HG03097 (cell line): ENCODE results near the gene BUD23.
"Not testable (repeated sequence)": the region's sequence is repeated elsewhere in the genome, so short reads cannot be mapped to it uniquely, and the experiment has no call there.

Source experiments
- ATAC-seq: cut with Tn5 transposase; IDR thresholded peaks from one replicate; pipeline ENCODE4 v1.9.1; 2021; ENCODE audit not compliant: unreplicated experiment, low FRiP score

BUD23 gene

GRCh38 chr7:73683056-73683787 is at the start of gene BUD23, which contains the start of gene DNAJC30:
BUD23 (plus strand) TSS chr7:73683597; CDS start chr7:73683626, 29 bp downstream.
DNAJC30 (minus strand) TSS chr7:73683453; CDS start chr7:73683423, 30 bp downstream.
- ATAC-seq: peak; percentile 85

GRCh38 chr7:73633844-73634243 is 49.6 kb upstream of the BUD23 start:
- ATAC-seq: no peak

GRCh38 chr7:73635428-73636200 is 47.8 kb upstream of the BUD23 start:
- ATAC-seq: no peak

- no peak for ATAC-seq
Observed at GRCh38 chr7:73638911-73639310, 44.5 kb upstream of the BUD23 start.

- ATAC-seq: no peak
Observed at GRCh38 chr7:73642834-73643233, 40.6 kb upstream of the BUD23 start.

GRCh38 chr7:73644688-73645286 is 38.6 kb upstream of the BUD23 start:
- no peak for ATAC-seq

GRCh38 chr7:73645643-73646174 is 37.7 kb upstream of the BUD23 start:
- no peak for ATAC-seq

- no peak for ATAC-seq
Observed at GRCh38 chr7:73646785-73647724, 36.3 kb upstream of the BUD23 start.

GRCh38 chr7:73647725-73648592 is 35.4 kb upstream of the BUD23 start:
- ATAC-seq: no peak

GRCh38 chr7:73648593-73649332 is 34.6 kb upstream of the BUD23 start:
- no peak for ATAC-seq

- no peak for ATAC-seq
Observed at GRCh38 chr7:73649576-73649975, 33.8 kb upstream of the BUD23 start.

GRCh38 chr7:73650524-73650923 is 32.9 kb upstream of the BUD23 start:
- ATAC-seq: no peak

- ATAC-seq: no peak
Observed at GRCh38 chr7:73652541-73652949, 30.9 kb upstream of the BUD23 start.

- ATAC-seq: not testable (repeated sequence)
Observed at GRCh38 chr7:73655309-73655708, 28.1 kb upstream of the BUD23 start.

- ATAC-seq: no peak
Observed at GRCh38 chr7:73659983-73660382, 23.4 kb upstream of the BUD23 start.

GRCh38 chr7:73660594-73660993 is 22.8 kb upstream of the BUD23 start:
- not testable (repeated sequence) for ATAC-seq

GRCh38 chr7:73663033-73663432 is 20.4 kb upstream of the BUD23 start:
- no peak for ATAC-seq

- ATAC-seq: peak; percentile 80
Observed at GRCh38 chr7:73667344-73668102, 15.9 kb upstream of the BUD23 start, which contains the start of gene VPS37D. VPS37D (plus strand) TSS chr7:73667831; CDS start chr7:73667959, 128 bp downstream.
